ENCODE measurements around the gene TAF4.
"Not testable (repeated sequence)": the region's sequence is repeated elsewhere in the genome, so short reads cannot be mapped to it uniquely, and the experiment has no call there.

The TAF4 gene

GRCh38 chr20:62065674-62066338 is at the start of gene TAF4:
TSS of gene TAF4 (minus strand) at chr20:62065881. CDS start at chr20:62065810, 71 bp downstream.
- peak; percentile 34 for DNase-seq

GRCh38 chr20:62114894-62115293 is 49.2 kb upstream of the TAF4 start:
- no peak for DNase-seq

GRCh38 chr20:62112368-62112767 is 46.7 kb upstream of the TAF4 start:
- no peak for DNase-seq

GRCh38 chr20:62111148-62111547 is 45.5 kb upstream of the TAF4 start:
- DNase-seq = no peak

GRCh38 chr20:62105592-62105991 is 39.9 kb upstream of the TAF4 start:
- no peak for DNase-seq

- no peak for DNase-seq
These were observed 39.2 kb upstream of the TAF4 start for GRCh38 chr20:62104791-62105345.

- no peak for DNase-seq
These were observed 38.6 kb upstream of the TAF4 start for GRCh38 chr20:62104234-62104789.

- no peak for DNase-seq
These were observed 38.0 kb upstream of the TAF4 start for GRCh38 chr20:62103508-62104233.

GRCh38 chr20:62101078-62101477 is 35.4 kb upstream of the TAF4 start:
- no peak for DNase-seq

GRCh38 chr20:62097881-62098407 is 32.3 kb upstream of the TAF4 start:
- DNase-seq = no peak

GRCh38 chr20:62096421-62097380 is 31.0 kb upstream of the TAF4 start:
- DNase-seq = no peak

GRCh38 chr20:62089393-62089792 is 23.7 kb upstream of the TAF4 start:
- DNase-seq = no peak

GRCh38 chr20:62088258-62089127 is 22.8 kb upstream of the TAF4 start:
- peak; percentile 29 for DNase-seq

GRCh38 chr20:62087632-62088031 is 22.0 kb upstream of the TAF4 start:
- no peak for DNase-seq

GRCh38 chr20:62087227-62087626 is 21.5 kb upstream of the TAF4 start:
- DNase-seq = no peak

- DNase-seq = no peak
These were observed 19.5 kb upstream of the TAF4 start for GRCh38 chr20:62085206-62085605.

GRCh38 chr20:62084224-62084623 is 18.5 kb upstream of the TAF4 start:
- not testable (repeated sequence) for DNase-seq

- DNase-seq = no peak
These were observed 17.6 kb upstream of the TAF4 start for GRCh38 chr20:62083312-62083711.

- DNase-seq = no peak
These were observed 14.7 kb upstream of the TAF4 start for GRCh38 chr20:62080249-62080990.

GRCh38 chr20:62079166-62079565 is 13.5 kb upstream of the TAF4 start:
- DNase-seq = no peak

GRCh38 chr20:62073323-62073722 is 7.6 kb upstream of the TAF4 start:
- no peak for DNase-seq

Measured in T1000 (cell line).